DND-41 (cell line): ENCODE measurements around the gene FASTK.

Source experiments
- EZH2 ChIP-seq: IDR thresholded peaks from 3 replicates; pipeline ENCODE4 v1.6.1; 2012; ENCODE audit warnings: borderline replicate concordance, low read depth, mild to moderate bottlenecking, moderate library complexity, low read length, inconsistent platforms; ENCODE audit not compliant: severe bottlenecking
- TF ChIP-seq, protein P1 (sequence below): IDR thresholded peaks from 2 replicates; pipeline ENCODE4 v1.5.1; 2012; ENCODE audit warnings: borderline replicate concordance, low read length, moderate library complexity, mild to moderate bottlenecking; ENCODE audit not compliant: poor library complexity, severe bottlenecking; ENCODE audit errors: extremely low read depth

DNA sequence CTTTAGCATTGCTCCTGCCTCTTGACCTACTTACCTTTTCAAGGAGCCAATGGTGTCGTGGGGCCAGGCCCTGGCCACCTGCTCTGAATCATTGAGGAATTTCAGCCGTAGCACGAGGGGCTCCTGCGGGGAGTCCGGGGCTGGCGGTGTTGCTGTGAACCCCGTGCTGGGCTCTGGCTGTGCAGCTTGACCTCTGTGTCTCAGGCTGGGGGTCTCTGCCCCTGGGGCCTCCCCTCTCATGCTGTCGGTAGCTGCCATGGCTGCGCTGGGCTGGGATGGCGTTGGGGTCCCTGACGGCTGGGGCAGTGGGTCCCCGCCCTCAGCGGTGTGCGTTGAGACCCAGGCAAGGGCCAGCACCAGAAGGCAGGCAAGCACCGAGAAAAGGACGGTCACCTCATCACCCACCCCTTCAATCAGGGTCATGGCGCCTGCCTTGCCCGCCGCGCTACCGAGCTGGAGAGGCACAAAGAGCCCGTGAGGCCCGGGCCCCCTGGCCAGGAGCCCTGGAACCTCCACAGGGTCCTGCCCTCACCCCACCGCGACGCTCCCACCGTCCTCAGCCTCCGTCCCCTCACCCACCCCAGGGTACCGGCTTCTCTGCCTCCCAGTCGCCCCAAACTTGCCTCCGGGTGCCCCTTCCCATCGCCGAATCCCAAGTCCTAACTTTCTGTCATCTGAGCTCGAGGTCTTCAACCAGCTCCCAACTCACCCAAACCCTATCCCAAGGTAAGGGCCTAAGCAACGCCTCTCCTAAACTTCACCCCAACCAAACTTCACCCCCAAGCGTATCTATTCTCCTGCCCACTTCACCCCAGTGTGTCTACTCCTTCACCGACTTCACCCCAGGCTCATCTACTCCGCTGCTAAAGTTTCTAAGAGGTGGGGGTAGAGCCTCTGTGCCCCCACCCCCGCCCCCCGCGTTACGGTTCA, 1.8 kb upstream of the FASTK start:
- TF ChIP-seq, protein P1, sequence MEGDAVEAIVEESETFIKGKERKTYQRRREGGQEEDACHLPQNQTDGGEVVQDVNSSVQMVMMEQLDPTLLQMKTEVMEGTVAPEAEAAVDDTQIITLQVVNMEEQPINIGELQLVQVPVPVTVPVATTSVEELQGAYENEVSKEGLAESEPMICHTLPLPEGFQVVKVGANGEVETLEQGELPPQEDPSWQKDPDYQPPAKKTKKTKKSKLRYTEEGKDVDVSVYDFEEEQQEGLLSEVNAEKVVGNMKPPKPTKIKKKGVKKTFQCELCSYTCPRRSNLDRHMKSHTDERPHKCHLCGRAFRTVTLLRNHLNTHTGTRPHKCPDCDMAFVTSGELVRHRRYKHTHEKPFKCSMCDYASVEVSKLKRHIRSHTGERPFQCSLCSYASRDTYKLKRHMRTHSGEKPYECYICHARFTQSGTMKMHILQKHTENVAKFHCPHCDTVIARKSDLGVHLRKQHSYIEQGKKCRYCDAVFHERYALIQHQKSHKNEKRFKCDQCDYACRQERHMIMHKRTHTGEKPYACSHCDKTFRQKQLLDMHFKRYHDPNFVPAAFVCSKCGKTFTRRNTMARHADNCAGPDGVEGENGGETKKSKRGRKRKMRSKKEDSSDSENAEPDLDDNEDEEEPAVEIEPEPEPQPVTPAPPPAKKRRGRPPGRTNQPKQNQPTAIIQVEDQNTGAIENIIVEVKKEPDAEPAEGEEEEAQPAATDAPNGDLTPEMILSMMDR: no peak
- no peak for TF ChIP-seq EZH2
